B cell (primary cell): Measurements from ENCODE around the gene SEH1L. TPM values are rescaled to one million over a fixed set of nuclear protein-coding genes. Genes with fewer than 3 reads are reported as not detected.

Source experiments
- ATAC-seq: fragments of 200-7000 bp; cut with Tn5 transposase; one replicate; pipeline ENCODE4 v1.10.0; 2021; ENCODE audit warnings: low read depth, mild to moderate bottlenecking, moderate number of reproducible peaks, moderate library complexity
- CTCF ChIA-PET: fragments of 350-600 bp; sonication (Branson Sonifier 250); formaldehyde crosslinking; loops from one replicate; lab custom pipeline; 2021; ENCODE audit warnings: antibody characterized with exemption, inconsistent platforms; lab: Charles Lee
- POLR2A ChIA-PET: fragments of 350-600 bp; sonication (Branson Sonifier 250); formaldehyde crosslinking; loops from one replicate; lab custom pipeline; 2021; ENCODE audit warnings: antibody characterized with exemption; lab: Charles Lee
- DNase-seq: peaks from one replicate; pipeline ENCODE4 v3.0.0; 2013
- H2AFZ ChIP-seq: 2 replicates; pipeline ENCODE4 v1.6.1; 2012; ENCODE audit warnings: mild to moderate bottlenecking, low read depth, low read length; ENCODE audit not compliant: insufficient read depth, poor library complexity, severe bottlenecking
- H3K27ac ChIP-seq, 2 donors: 1 replicate in 1 of 2; 2 replicates in 1 of 2; pipeline ENCODE4 v1.5.1; 2012 to 2013; ENCODE audit warnings: low read length in 2 of 2, mild to moderate bottlenecking in 2 of 2, moderate library complexity in 1 of 2
- H3K27me3 ChIP-seq, 4 experiments: fragments of 200-600 bp in 1 of 4; sonication (generic) in 1 of 4; replicated peaks in 1 of 4; 1 replicate in 2 of 4; 2 replicates in 2 of 4; pipeline versions ENCODE4 v1.6.1 to v1.7.0; 2013 to 2016; ENCODE audit warnings: low read length in 3 of 4, mild to moderate bottlenecking in 2 of 4, mixed read lengths in 1 of 4, moderate library complexity in 1 of 4; ENCODE audit not compliant: insufficient read depth in 4 of 4, control insufficient read depth in 3 of 4; ENCODE audit errors: control extremely low read depth in 1 of 4
- H3K36me3 ChIP-seq, 2 experiments: replicated peaks in 1 of 2; 1 replicate in 1 of 2; 2 replicates in 1 of 2; pipeline versions ENCODE4 v1.6.1 to v1.7.1; 2013; ENCODE audit warnings: low read length in 1 of 2; ENCODE audit not compliant: insufficient read depth in 2 of 2, control insufficient read depth in 1 of 2; ENCODE audit errors: control extremely low read depth in 1 of 2, extremely low read depth in 1 of 2
- H3K4me1 ChIP-seq, 2 donors: fragments of 200-600 bp in 1 of 2; sonication (generic) in 1 of 2; 1 replicate in 1 of 2; 2 replicates in 1 of 2; pipeline versions ENCODE4 v1.5.1 to v1.6.1; 2013 to 2017; ENCODE audit warnings: low read length in 2 of 2; ENCODE audit not compliant: control insufficient read depth in 2 of 2, insufficient read depth in 2 of 2
- H3K4me2 ChIP-seq: replicated peaks from 2 replicates; pipeline ENCODE3; 2012; ENCODE audit warnings: mild to moderate bottlenecking, low read depth, low read length; ENCODE audit not compliant: poor library complexity, severe bottlenecking
- H3K4me3 ChIP-seq, 5 experiments: fragments of 200-600 bp in 1 of 5; sonication (generic) in 1 of 5; 1 replicate in 3 of 5; 2 replicates in 2 of 5; pipeline versions ENCODE4 v1.5.1 to v1.7.0; 2011 to 2016; ENCODE audit warnings: low read length in 4 of 5, mild to moderate bottlenecking in 4 of 5, low read depth in 2 of 5, control low read depth in 1 of 5, moderate library complexity in 1 of 5; ENCODE audit not compliant: insufficient read depth in 1 of 5; ENCODE audit errors: control extremely low read depth in 1 of 5, extremely low read depth in 1 of 5
- H3K79me2 ChIP-seq: fragments of 200-600 bp; sonication (generic); one replicate; pipeline ENCODE4 v1.6.0; 2016; ENCODE audit warnings: low read length; ENCODE audit not compliant: control insufficient read depth, insufficient read depth
- H3K9ac ChIP-seq: fragments of 200-600 bp; sonication (generic); 2 replicates; pipeline ENCODE4 v1.6.1; 2017; ENCODE audit warnings: mild to moderate bottlenecking, low read length, moderate library complexity
- H3K9me3 ChIP-seq, 3 donors: one replicate each; pipeline versions ENCODE4 v1.6.1 to v1.7.1; 2013; ENCODE audit warnings: low read length in 2 of 3; ENCODE audit not compliant: control insufficient read depth in 2 of 3, insufficient read depth in 1 of 3; ENCODE audit errors: control extremely low read depth in 1 of 3
- H4K20me1 ChIP-seq: 2 replicates; pipeline ENCODE4 v1.6.0; 2012; ENCODE audit warnings: mild to moderate bottlenecking, low read length; ENCODE audit not compliant: insufficient read depth, control insufficient read depth, poor library complexity, severe bottlenecking
- H3K27ac Mint-ChIP-seq: one replicate; pipeline ENCODE4 v1.8.0; 2021; ENCODE audit warnings: mixed read lengths
- H3K27me3 Mint-ChIP-seq: one replicate; pipeline ENCODE4 v1.8.0; 2021; ENCODE audit warnings: mixed read lengths
- H3K4me1 Mint-ChIP-seq: one replicate; pipeline ENCODE4 v1.8.0; 2021; ENCODE audit warnings: mixed read lengths
- H3K4me3 Mint-ChIP-seq: one replicate; pipeline ENCODE4 v1.8.0; 2021; ENCODE audit warnings: mixed read lengths
- H3K9me3 Mint-ChIP-seq: one replicate; pipeline ENCODE4 v1.8.0; 2022; ENCODE audit warnings: mixed read lengths; ENCODE audit not compliant: insufficient read depth
- EZH2 ChIP-seq: IDR thresholded peaks from 2 replicates; pipeline ENCODE4 v1.6.1; 2012; ENCODE audit warnings: borderline replicate concordance, low read depth, mild to moderate bottlenecking, moderate library complexity, low read length; ENCODE audit not compliant: insufficient read depth, poor library complexity, severe bottlenecking
- WGBS: methylation state at CpG from one replicate; pipeline ENCODE4 v1.1.5; 2013; ENCODE audit warnings: missing lambda C conversion rate; ENCODE audit not compliant: insufficient coverage; 5-methylcytosine and 5-hydroxymethylcytosine counted together
- intact Hi-C: fragments of 100-400 bp; cut with micrococcal nuclease; formaldehyde crosslinking; loops from one replicate; pipeline ENCODE4 v1.10.0; 2022
- polyA plus RNA-seq: library from polyadenylated mRNA; depleted of rRNA; stranded (reverse); fragments of >200 nt; gene quantifications from 2 replicates; pipeline ENCODE4 v1.2.3, GENCODE V29; 2012
- total RNA-seq, 2 donors: library from RNA; stranded (reverse); fragments of 120-200 nt in 1 of 2; gene quantifications; 1 replicate in 1 of 2; 2 replicates in 1 of 2; pipeline versions ENCODE4 v1.2.3 to v1.2.4, GENCODE V29; 2013 to 2022
- TF ChIP-seq, protein P1 (sequence below): fragments of 200-600 bp; IDR thresholded peaks from one replicate; pipeline ENCODE4 v1.8.0; 2022; ENCODE audit warnings: antibody characterized with exemption, mild to moderate bottlenecking

SEH1L gene
- total and polyA plus RNA-seq, 2 donors (not counting 1 experiment from before 2014, with no cell fraction given): 8.7 to 46.4 TPM

DNA sequence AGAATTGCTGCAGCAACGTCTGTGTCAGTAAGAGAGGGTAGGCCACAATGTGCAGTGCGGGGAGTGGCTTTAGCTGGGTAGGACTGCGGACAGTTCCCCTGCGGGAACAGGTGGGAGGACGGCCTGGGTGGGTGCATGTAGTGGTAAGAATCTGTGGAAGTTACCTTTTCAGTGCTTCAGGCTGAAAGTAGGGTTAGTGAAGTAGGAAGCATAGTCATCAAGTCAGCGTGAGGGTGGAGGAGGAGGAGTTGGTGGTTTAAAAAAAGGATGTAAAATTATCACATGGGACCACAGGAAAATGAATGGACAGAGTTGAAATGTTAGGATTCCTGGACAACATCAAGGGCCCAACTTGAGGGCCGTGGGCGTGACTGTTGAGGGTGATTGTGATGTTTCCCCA is 56.6 kb downstream of the SEH1L start:
- Mint-ChIP-seq H3K27ac (no peak overlapping the region), H3K4me3 (no peak overlapping the region), H3K9me3 (no peaks in the 10 kb centered on the region), H3K27me3 (no peaks in the 10 kb centered on the region), H3K4me1 (peaks cover 11% of the 10 kb centered on the region)
- ATAC-seq (no peak), DNase-seq (no peak)
- ChIA-PET CTCF (interaction anchor here (1.0 to 1.4 kb wide), 2 partner anchors 50 to 155 kb away, joined by 3 to 5 read pairs; no protein-coding TSS in a partner anchor), POLR2A (no interaction called here)
- Histone ChIP-seq H3K4me2 (no peak overlapping the region), H3K27ac (no peak overlapping the region), H3K79me2 (peaks cover 24% of the 10 kb centered on the region), H3K4me1 (no peaks in the 10 kb centered on the region), H3K4me3 (no peak overlapping the region), H2AFZ (no peak overlapping the region), H3K27me3 (no peaks in the 10 kb centered on the region), H4K20me1 (no peaks in the 10 kb centered on the region), H3K36me3 (peaks cover 7 to 36% of the 10 kb centered on the region in 2 experiments), H3K9me3 (no peaks in the 10 kb centered on the region), H3K9ac (no peak overlapping the region)
- 87% methylated on average over 8 of the region's 8 CpGs for WGBS
- intact Hi-C loops: no loop called here
- no peak for TF ChIP-seq EZH2
- TF ChIP-seq, protein P1, sequence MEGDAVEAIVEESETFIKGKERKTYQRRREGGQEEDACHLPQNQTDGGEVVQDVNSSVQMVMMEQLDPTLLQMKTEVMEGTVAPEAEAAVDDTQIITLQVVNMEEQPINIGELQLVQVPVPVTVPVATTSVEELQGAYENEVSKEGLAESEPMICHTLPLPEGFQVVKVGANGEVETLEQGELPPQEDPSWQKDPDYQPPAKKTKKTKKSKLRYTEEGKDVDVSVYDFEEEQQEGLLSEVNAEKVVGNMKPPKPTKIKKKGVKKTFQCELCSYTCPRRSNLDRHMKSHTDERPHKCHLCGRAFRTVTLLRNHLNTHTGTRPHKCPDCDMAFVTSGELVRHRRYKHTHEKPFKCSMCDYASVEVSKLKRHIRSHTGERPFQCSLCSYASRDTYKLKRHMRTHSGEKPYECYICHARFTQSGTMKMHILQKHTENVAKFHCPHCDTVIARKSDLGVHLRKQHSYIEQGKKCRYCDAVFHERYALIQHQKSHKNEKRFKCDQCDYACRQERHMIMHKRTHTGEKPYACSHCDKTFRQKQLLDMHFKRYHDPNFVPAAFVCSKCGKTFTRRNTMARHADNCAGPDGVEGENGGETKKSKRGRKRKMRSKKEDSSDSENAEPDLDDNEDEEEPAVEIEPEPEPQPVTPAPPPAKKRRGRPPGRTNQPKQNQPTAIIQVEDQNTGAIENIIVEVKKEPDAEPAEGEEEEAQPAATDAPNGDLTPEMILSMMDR: no peak

- no peaks in the 10 kb centered on the region for H4K20me1 ChIP-seq
- H3K27ac Mint-ChIP-seq: no peak overlapping the region
- no peak for TF ChIP-seq EZH2
- TF ChIP-seq, protein P1: no peak
- no peak overlapping the region for H2AFZ ChIP-seq
- H3K4me2 ChIP-seq: no peak overlapping the region
- 100% methylated on average over 1 of the region's 1 CpG for WGBS
- no peaks in the 10 kb centered on the region for H3K9me3 Mint-ChIP-seq
- CTCF ChIA-PET: interaction anchor here (1.0 to 1.4 kb wide), 2 partner anchors 49 to 154 kb away, joined by 3 read pairs; no protein-coding TSS in a partner anchor
- no peaks in the 10 kb centered on the region for H3K9me3 ChIP-seq
- H3K4me1 Mint-ChIP-seq: peaks cover 11% of the 10 kb centered on the region
- intact Hi-C loops: no loop called here
- peaks cover 4 to 38% of the 10 kb centered on the region in 2 experiments for H3K36me3 ChIP-seq
- H3K4me1 ChIP-seq: no peaks in the 10 kb centered on the region
- H3K4me3 Mint-ChIP-seq: no peak overlapping the region
- no peak overlapping the region for H3K9ac ChIP-seq
- ATAC-seq (no peak), DNase-seq (no peak)
- POLR2A ChIA-PET: no interaction called here
- H3K27me3 Mint-ChIP-seq: no peaks in the 10 kb centered on the region
- no peak overlapping the region for H3K4me3 ChIP-seq
- peaks cover 18% of the 10 kb centered on the region for H3K79me2 ChIP-seq
- H3K27ac ChIP-seq: no peak overlapping the region
- H3K27me3 ChIP-seq: no peaks in the 10 kb centered on the region
These were observed 57.5 kb downstream of the SEH1L start for GRCh38 chr18:13005289-13005688.
